Measurements from ENCODE around the gene TSPAN4. TPM values are rescaled to one million over a fixed set of nuclear protein-coding genes. Genes with fewer than 3 reads are reported as not detected.
A peak's percentile ranks its signal among the peaks of the same experiment; 100 is the strongest.

TSPAN4 gene
- total and polyA plus RNA-seq, 9 of the 15 experiments (the other 6 are each of a cell fraction or from before 2014, with no cell fraction given): 0.07 to 31.0 (median 15.7) TPM

DNA sequence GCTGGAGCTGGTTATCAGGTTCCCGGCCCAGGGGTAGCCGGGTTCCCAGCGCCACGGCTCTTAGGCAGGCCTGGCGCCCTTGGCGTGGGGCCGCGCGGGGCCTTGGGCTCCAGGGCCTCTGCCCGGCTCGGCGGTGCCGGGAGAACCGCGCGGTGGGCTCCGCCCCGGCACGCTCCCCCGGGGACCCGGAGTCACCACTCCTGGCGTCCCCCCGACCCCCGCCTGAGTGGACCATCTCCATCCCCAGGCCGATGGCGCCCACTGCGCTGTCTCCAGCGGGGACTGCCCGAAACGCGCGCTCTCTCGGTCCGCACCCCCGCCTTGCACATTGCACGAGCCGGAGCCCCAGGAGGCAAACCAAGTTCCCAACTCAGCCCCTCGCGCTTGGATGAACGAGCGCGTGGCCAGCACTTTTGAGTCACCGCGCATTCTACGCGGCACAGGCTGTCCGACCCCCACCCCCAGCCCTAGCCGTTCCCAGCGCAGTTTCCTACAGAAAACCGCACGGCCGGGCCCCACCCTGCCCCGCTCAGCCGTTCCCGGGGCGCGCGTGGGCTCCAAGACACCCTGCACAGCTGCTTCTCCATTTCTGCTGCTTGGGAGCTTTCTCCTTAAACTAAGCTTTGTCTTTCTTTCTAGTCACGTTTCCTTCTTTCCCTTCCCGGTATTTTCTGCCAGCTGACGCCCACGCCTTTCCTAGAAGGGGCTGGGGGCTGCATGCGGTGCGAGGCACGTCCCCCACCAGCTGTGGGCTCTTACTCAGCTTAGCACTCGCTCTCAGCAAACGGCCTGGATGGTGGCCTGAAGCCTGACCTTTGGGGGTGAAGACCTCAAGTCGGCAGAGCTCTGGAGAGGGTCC, 68.6 kb downstream of the TSPAN4 start (continued):
- no peak for TF ChIP-seq POLR2B (IDR thresholded peaks at IDR 0.05; ENCODE audit: low read depth, partially characterized antibody)
- TF ChIP-seq, protein P1, sequence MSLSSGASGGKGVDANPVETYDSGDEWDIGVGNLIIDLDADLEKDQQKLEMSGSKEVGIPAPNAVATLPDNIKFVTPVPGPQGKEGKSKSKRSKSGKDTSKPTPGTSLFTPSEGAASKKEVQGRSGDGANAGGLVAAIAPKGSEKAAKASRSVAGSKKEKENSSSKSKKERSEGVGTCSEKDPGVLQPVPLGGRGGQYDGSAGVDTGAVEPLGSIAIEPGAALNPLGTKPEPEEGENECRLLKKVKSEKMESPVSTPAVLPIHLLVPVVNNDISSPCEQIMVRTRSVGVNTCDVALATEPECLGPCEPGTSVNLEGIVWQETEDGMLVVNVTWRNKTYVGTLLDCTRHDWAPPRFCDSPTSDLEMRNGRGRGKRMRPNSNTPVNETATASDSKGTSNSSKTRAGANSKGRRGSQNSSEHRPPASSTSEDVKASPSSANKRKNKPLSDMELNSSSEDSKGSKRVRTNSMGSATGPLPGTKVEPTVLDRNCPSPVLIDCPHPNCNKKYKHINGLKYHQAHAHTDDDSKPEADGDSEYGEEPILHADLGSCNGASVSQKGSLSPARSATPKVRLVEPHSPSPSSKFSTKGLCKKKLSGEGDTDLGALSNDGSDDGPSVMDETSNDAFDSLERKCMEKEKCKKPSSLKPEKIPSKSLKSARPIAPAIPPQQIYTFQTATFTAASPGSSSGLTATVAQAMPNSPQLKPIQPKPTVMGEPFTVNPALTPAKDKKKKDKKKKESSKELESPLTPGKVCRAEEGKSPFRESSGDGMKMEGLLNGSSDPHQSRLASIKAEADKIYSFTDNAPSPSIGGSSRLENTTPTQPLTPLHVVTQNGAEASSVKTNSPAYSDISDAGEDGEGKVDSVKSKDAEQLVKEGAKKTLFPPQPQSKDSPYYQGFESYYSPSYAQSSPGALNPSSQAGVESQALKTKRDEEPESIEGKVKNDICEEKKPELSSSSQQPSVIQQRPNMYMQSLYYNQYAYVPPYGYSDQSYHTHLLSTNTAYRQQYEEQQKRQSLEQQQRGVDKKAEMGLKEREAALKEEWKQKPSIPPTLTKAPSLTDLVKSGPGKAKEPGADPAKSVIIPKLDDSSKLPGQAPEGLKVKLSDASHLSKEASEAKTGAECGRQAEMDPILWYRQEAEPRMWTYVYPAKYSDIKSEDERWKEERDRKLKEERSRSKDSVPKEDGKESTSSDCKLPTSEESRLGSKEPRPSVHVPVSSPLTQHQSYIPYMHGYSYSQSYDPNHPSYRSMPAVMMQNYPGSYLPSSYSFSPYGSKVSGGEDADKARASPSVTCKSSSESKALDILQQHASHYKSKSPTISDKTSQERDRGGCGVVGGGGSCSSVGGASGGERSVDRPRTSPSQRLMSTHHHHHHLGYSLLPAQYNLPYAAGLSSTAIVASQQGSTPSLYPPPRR (CRISPR knock-in tag; IDR thresholded peaks at IDR 0.05; ENCODE audit: borderline replicate concordance): no peak
- no peak for TF ChIP-seq PML (IDR thresholded peaks at IDR 0.05; ENCODE audit: low read length)
- no peak for TF ChIP-seq YBX1 (IDR thresholded peaks at IDR 0.05)
- TF ChIP-seq TEAD4 (IDR thresholded peaks at IDR 0.05; ENCODE audit: low read length): 0 out of 2 replicates have a peak, but pooled peaks have one; percentile 23
- no peak for TF ChIP-seq TEAD4 (CRISPR knock-in tag; IDR thresholded peaks at IDR 0.05; ENCODE audit: borderline replicate concordance)
- no peak for TF ChIP-seq FUS (optimal IDR thresholded peaks at IDR 0.05; ENCODE audit: low read depth, low read length)
- TF ChIP-seq, protein P2, sequence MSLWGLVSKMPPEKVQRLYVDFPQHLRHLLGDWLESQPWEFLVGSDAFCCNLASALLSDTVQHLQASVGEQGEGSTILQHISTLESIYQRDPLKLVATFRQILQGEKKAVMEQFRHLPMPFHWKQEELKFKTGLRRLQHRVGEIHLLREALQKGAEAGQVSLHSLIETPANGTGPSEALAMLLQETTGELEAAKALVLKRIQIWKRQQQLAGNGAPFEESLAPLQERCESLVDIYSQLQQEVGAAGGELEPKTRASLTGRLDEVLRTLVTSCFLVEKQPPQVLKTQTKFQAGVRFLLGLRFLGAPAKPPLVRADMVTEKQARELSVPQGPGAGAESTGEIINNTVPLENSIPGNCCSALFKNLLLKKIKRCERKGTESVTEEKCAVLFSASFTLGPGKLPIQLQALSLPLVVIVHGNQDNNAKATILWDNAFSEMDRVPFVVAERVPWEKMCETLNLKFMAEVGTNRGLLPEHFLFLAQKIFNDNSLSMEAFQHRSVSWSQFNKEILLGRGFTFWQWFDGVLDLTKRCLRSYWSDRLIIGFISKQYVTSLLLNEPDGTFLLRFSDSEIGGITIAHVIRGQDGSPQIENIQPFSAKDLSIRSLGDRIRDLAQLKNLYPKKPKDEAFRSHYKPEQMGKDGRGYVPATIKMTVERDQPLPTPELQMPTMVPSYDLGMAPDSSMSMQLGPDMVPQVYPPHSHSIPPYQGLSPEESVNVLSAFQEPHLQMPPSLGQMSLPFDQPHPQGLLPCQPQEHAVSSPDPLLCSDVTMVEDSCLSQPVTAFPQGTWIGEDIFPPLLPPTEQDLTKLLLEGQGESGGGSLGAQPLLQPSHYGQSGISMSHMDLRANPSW (CRISPR knock-in tag; IDR thresholded peaks at IDR 0.05): no peak
- no peak for TF ChIP-seq MTF1 (CRISPR knock-in tag; IDR thresholded peaks at IDR 0.05; ENCODE audit: borderline replicate concordance)
- TF ChIP-seq, protein P3, sequence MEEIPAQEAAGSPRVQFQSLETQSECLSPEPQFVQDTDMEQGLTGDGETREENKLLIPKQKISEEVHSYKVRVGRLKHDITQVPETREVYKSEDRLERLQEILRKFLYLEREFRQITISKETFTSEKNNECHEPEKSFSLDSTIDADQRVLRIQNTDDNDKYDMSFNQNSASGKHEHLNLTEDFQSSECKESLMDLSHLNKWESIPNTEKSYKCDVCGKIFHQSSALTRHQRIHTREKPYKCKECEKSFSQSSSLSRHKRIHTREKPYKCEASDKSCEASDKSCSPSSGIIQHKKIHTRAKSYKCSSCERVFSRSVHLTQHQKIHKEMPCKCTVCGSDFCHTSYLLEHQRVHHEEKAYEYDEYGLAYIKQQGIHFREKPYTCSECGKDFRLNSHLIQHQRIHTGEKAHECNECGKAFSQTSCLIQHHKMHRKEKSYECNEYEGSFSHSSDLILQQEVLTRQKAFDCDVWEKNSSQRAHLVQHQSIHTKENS (CRISPR knock-in tag; IDR thresholded peaks at IDR 0.05): no peak
- no peak for TF ChIP-seq BDP1 (IDR thresholded peaks at IDR 0.05; ENCODE audit: insufficient read depth, insufficient read length)
- TF ChIP-seq TAF7 (tag; IDR thresholded peaks at IDR 0.05): no peak
- TF ChIP-seq, protein P4, sequence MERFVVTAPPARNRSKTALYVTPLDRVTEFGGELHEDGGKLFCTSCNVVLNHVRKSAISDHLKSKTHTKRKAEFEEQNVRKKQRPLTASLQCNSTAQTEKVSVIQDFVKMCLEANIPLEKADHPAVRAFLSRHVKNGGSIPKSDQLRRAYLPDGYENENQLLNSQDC (CRISPR knock-in tag; IDR thresholded peaks at IDR 0.05): no peak
- no peak for TF ChIP-seq HOMEZ (CRISPR knock-in tag; IDR thresholded peaks at IDR 0.05)
- TF ChIP-seq ZNF76 (CRISPR knock-in tag; IDR thresholded peaks at IDR 0.05; ENCODE audit: borderline replicate concordance): no peak

All from K562 (cell line).